T47D (cell line): ENCODE data around the gene HRH2.
"Not testable (repeated sequence)": the region's sequence is repeated elsewhere in the genome, so short reads cannot be mapped to it uniquely, and the experiment has no call there.

Experiments
- DNase-seq, 2 experiments: peaks; one replicate each; pipeline versions ENCODE4 v3.0.0 to v3.0.0-alpha.2; 2011 to 2012; ENCODE audit warnings: low read depth in 1 of 2, low spot score in 1 of 2
- JUND ChIP-seq: IDR thresholded peaks from 2 replicates; pipeline ENCODE4 v1.6.1; 2012; ENCODE audit warnings: low read depth
- in situ Hi-C: cut with HindIII; loops from 2 replicates; pipeline ENCODE4 v1.10.0; 2016; ENCODE audit warnings: low sequenced_read_pairs, low pct_unique_long_range_greater_than_20kb

The HRH2 gene

DNA sequence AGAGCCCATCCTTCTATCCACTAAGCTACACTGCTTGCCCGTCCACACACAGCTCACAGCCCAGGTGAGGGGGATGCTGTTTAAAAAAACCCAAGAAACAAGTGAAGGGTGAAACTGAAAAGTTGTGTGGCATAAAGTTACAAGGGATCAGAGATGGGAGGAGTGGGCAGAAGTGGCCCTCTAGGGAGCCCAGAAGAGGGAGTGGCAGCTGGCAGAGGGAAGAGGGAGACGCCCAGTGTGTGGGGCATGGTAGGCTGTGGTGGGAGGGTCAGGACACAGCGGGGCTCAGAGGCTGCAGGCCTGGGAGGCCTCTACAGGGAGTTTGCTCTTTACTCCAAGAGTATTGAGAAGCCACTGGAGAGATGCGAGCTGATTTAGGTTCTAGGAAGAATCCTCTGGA, 30.1 kb upstream of the HRH2 start:
- in situ Hi-C loops, result no loop called here
- no peak for DNase-seq
- no peak for TF ChIP-seq JUND

DNA sequence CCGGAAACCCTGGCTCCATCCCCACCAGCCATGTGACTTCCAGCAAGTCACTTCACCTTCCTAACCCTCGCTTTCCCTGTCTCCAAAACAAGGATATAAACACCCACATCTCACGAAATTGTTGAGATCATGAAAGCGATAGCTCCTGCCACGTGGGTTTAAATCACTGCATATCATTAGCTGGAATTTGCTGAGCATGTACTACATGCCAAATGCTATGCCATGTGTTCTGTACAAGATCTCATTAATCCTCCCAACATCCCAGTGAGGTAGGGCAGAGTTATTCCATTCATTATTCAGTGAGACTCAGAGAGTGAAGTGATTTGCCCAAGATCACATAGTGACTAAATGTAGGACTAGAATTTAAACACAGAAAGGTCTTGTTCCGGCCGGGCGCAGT, 29.2 kb upstream of the HRH2 start:
- no peak for DNase-seq
- TF ChIP-seq JUND, result no peak
- in situ Hi-C loops, result no loop called here

DNA sequence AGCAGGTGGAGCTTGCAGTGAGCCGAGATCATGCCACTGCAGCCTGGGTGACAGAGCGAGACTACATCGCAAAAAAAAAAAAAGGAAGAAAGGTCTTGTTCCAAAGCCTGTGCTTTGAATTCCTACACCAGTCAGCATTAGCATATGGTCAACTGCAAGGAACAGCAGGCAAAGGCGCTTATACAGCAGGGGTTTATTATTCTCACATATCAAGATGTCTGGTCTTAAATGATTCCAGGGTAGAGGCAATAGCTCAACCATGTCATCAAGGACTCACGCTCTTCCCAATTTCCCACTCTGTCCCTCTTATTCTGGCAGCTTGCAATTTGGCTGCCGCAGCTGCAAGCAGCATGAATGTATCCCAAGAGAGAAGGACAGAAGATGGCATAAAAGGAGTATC, 28.6 kb upstream of the HRH2 start:
- DNase-seq, result no peak
- in situ Hi-C loops, result no loop called here
- TF ChIP-seq JUND, result no peak

DNA sequence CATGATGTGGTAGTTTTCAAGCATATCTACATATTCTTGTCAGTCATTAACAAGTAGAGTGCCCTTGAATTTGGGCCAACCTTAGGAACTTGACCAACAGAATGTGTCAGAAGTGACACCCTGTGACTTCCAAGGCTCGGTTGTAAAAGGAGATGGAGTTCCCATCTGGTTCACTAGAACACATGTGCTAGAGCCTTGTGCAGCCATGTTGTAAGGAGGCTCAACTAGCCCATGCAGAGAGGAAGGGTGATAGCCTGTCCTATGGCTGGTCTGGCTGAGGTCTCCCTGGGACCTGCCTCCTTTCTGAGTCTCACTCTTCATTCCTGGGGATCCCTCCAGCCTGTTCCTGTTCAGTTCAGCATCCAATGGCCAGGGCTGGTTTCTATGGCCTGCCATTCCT, 28.1 kb upstream of the HRH2 start:
- in situ Hi-C loops, result no loop called here
- DNase-seq, result no peak
- TF ChIP-seq JUND, result no peak

DNA sequence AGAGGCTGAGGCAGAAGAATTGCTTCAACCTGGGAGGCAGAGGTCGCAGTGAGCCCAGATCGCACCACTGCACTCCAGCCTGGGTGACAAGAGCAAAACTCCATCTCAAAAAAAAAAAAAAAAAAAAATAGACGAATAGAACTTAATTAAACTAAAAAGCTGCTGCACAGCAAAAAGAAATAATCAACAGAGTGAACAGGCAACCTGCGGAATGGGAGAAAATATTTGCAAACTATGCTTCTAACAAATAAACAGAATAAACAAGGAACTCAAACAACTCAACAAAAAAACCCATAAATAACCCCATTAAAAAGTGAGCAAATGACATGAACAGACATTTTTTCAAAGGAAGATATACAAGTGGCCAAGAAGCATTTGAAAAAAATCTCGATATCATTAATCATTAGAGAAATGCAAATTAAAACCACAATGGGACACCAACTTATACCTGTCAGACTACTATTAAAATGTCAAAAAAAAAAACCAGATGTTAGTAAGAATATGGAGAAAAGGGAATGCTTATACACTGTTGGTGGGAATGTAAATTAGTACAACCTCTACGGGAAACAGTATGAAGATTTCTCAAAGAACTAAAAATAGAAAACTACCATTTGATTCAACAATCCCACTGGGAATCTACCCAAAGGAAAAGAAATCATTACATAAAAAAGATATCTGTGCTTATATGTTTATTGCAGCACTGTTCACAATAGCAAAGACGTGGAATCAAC, 21.9 kb upstream of the HRH2 start:
- no peak for TF ChIP-seq JUND
- no peak for DNase-seq
- in situ Hi-C loops, result no loop called here

DNA sequence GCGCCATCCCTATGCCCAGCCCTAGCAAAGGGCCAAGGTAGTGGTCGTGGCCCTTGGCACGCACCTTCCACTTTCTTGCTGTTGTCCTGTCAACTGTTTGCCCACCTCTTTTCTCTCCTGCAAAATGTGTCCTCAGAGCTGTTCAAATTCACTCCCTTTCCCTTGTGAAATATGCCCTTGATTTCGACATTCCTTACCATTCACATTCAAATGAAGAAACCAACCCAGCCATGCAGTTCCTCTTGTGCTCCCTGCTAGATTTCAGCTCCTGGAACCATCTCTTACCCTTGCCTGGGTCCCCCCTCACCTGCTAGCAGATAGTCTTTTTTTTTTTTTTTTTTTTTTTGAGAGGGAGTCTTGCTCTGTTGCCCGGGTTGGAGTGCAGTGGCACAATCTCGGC, 19.6 kb upstream of the HRH2 start:
- no peak for TF ChIP-seq JUND
- in situ Hi-C loops, result no loop called here
- no peak for DNase-seq

DNA sequence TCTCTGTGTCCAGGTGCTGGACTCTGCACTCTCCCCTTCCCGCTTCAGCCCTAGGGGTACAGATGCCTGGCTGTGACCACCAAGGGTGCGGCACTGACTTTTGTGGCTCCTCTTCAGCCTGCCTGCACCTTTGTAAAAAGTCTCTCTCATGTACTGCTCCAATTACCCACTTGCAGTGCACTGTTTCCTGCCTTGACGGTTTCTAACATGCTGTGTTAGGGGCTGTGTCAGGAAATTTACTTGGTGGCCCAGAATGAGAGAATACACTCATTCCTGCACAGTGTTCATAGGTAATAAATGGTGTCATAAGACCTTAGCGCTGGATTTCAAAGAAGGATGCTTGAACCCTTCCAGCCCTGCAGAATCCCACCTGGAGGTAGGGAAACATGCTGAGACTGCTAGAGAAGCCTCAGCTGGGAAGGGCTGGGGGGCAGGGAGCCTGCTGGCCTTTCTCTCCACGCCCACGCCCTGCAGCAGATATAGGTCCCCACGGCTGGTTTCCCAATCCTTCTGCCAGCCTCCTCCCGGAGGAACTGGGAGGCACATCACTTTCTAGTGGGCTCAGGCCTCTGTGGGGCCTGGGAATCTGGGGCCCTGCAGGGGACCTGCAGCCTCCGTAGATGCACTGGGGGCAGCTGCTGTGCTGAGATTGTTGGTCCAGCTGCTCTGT, 17.6 kb upstream of the HRH2 start:
- no peak for DNase-seq
- in situ Hi-C loops, result no loop called here
- TF ChIP-seq JUND, result no peak

DNA sequence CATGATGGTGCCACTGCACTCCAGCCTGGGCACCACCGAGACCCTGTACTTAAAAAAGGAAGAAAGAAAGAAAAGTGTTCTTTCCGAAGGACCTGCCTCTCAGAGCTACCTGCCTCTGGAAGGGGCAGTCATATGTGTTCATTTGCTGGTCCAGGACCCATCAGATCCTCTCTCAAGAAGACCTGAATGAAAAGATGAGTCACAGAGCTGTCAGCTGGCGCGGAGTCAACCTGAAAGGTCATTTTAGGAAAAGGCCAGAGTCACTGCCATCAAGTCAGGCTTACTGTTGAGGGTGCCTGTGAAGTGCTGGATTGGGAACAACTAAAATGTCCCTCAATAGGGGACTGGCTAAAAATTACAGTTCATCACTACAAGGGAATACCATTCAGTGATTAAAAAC, 14.9 kb upstream of the HRH2 start:
- TF ChIP-seq JUND, result no peak
- DNase-seq, result no peak
- in situ Hi-C loops, result no loop called here

DNA sequence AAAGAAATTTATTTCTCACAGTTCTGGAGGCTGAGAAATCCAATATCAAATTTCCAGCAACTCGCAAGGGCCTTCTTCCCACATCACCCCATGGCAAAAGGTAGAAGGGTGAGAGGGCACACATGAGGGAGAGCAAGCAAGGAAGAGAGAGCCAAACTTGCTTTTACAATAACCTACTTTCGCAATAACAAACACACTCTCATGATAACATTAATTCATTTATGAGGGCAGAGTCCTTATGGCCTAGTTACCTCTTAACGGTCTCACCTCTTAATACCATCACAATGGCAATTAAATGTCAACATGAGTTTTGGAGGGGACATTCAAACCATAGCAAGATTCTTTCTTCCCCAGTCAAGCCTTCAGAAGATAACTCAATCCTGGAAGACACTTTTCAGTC, 11.6 kb upstream of the HRH2 start:
- no peak for TF ChIP-seq JUND
- in situ Hi-C loops, result no loop called here
- DNase-seq, result no peak

DNA sequence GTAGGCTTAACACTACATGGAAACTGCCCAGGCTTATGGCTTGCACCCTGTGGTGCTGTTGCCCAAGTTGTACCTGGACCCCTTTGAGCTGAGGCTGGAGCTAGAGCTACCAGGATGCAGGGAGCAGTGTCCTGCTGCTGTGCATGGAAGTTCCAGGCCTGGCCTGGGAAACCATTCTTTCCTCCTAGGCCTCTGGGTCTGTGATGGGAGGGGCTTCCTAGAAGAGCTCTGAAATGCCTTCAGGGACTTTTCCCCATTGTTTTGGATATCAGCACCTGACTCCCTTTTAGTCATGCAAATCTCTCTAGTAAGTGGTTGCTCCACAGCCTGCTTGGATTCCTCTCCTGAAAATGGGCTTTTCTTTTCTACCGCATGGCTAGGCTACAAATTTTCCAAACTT, 7.9 kb upstream of the HRH2 start:
- in situ Hi-C loops, result no loop called here
- no peak for TF ChIP-seq JUND
- no peak for DNase-seq

DNA sequence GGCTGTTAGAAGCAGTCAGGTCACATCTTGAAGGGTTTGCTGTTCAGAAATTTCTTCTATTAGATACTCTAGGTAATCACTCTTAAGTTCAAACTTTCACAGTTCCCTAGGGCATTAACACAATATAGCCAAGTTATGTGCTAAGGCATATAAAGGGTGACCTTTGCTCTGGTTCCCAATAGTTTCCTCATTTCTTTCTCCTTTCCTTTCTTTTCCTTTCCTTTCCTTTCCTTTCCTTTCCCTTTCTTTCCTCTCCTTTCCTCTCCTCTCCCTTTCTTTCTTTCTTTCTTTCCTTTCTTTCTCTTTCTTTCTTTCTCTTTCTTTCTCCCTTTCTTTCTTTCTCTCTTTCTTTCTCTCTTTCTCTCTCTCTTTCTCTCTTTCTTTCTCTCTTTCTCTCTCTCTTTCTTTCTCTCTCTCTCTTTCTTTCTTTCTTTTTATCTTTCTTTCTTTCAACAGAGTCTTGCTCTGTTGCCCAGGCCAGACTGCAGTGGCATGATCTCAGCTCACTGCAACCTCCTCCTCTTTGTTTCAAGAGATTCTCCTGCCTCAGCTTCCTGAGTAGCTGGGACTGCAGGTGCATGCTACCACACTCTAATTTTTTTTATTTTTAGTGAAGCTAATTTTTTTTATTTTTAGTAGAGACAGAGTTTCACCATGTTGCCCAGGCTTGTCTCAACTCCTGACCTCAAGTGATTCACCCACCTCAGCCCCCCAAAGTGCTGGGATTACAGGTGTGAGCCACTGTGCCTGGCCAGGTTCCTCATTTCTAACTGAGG, 7.3 kb upstream of the HRH2 start:
- DNase-seq, in situ Hi-C loops: not testable (repeated sequence)

DNA sequence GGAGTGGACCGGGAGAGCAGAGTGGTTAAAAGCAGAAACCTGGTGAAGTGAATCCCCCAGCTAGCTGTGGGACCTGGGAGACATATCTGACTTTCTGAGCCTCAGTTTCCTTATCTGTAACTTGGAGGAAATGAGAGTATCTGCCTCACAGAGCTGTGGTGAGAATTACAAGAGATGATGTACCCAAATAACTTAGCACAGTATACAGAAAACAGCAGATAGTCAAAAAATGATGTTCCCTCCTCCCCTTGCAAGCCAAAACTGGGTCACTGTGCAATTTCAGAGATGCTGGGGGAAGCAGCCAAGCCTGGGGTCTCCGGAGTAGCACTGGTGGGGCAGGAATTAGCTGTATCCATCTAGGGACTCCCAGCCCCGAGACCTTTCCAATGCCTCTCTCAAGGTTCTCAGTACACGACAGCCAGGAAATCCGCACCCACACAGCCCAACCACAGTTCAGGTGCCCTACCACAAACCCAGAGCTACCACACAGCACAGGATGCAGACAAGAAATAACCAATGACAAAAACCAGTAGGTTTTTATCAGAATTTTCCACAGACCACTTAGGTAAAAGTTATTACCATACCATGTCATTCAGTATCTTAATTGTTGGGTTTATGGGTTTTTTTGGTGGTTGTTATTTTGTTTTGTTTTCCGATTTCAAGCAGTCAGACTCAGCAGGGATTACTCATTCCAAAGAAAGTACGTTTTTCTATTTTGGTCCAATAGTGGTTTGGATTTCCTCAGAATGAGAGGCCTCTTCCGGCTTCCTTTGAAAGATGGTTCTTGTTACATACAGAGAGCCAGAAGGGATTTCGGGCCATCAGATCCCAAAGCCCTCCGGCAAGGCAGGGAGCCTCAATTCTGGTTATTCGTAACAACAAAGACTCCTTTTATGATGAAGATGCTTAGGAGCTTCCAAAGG, 4.9 kb upstream of the HRH2 start:
- DNase-seq, result no peak
- in situ Hi-C loops, result no loop called here
- TF ChIP-seq JUND, result no peak
